Cardiac muscle cell (in vitro differentiated cells and primary cell): ENCODE measurements around the gene SKAP2. TPM values are rescaled to one million over a fixed set of nuclear protein-coding genes. Genes with fewer than 3 reads are reported as not detected.

Experiments used
- DNase-seq, 2 donors: peaks; one replicate each; pipeline versions ENCODE4 v3.0.0 to v3.0.0-alpha.2; 2010 to 2017; ENCODE audit warnings: low read depth in 1 of 2, low spot score in 1 of 2
- H3K27ac ChIP-seq: fragments of 200-600 bp; sonication (generic); 2 replicates; pipeline ENCODE4 v1.5.1; 2016
- H3K27me3 ChIP-seq: fragments of 200-600 bp; sonication (generic); 2 replicates; pipeline ENCODE4 v1.6.0; 2016; ENCODE audit warnings: control low read depth
- H3K36me3 ChIP-seq: fragments of 200-600 bp; sonication (generic); 2 replicates; pipeline ENCODE4 v1.5.1; 2016; ENCODE audit warnings: control low read depth
- H3K4me1 ChIP-seq: fragments of 200-600 bp; sonication (generic); 2 replicates; pipeline ENCODE4 v1.8.1; 2017; ENCODE audit warnings: low read depth, mild to moderate bottlenecking, mixed run types
- H3K4me3 ChIP-seq: fragments of 200-600 bp; sonication (generic); 2 replicates; pipeline ENCODE4 v1.5.1; 2016; ENCODE audit warnings: mild to moderate bottlenecking
- H3K9me3 ChIP-seq: fragments of 200-600 bp; sonication (generic); 2 replicates; pipeline ENCODE4 v1.5.1; 2017; ENCODE audit warnings: low read depth, mild to moderate bottlenecking, control low read depth
- CTCF ChIP-seq: IDR thresholded peaks from 2 replicates; pipeline ENCODE4 v1.5.1; 2012; ENCODE audit warnings: low read depth, mild to moderate bottlenecking, low read length
- polyA plus RNA-seq: library from polyadenylated mRNA; unstranded; fragments of >200 nt; fragmentation: Nextera tagmentation; extraction: Ambion mirVana; gene quantifications from 2 replicates; pipeline ENCODE4 v1.2.1, GENCODE V29; 2016
- total RNA-seq: library from RNA; depleted of rRNA; stranded (reverse); fragments of >200 nt; gene quantifications from 2 replicates; pipeline ENCODE4 v1.2.3, GENCODE V29; 2016

SKAP2 gene
- total and polyA plus RNA-seq, 2 experiments from 2014 or later: 1.2 to 2.8 TPM

GRCh38 chr7:26813432-26813831 lies 51.0 kb downstream of the SKAP2 start:
- no peak overlapping the region for H3K27ac ChIP-seq
- no peak for TF ChIP-seq CTCF
- no peaks in the 10 kb centered on the region for H3K9me3 ChIP-seq
- no peak overlapping the region for H3K4me3 ChIP-seq
- peaks cover 7% of the 10 kb centered on the region for H3K27me3 ChIP-seq
- no peaks in the 10 kb centered on the region for H3K36me3 ChIP-seq
- H3K4me1 ChIP-seq: no peaks in the 10 kb centered on the region
- no peak for DNase-seq

- no peaks in the 10 kb centered on the region for H3K36me3 ChIP-seq
- no peaks in the 10 kb centered on the region for H3K9me3 ChIP-seq
- DNase-seq: no peak
- no peak overlapping the region for H3K27ac ChIP-seq
- no peaks in the 10 kb centered on the region for H3K27me3 ChIP-seq
- no peak overlapping the region for H3K4me3 ChIP-seq
- no peaks in the 10 kb centered on the region for H3K4me1 ChIP-seq
- no peak for TF ChIP-seq CTCF
Measured at GRCh38 chr7:26794541-26794940, 69.8 kb downstream of the SKAP2 start.

GRCh38 chr7:26792576-26792975 lies 71.8 kb downstream of the SKAP2 start:
- Histone ChIP-seq H3K27me3 (no peaks in the 10 kb centered on the region), H3K27ac (no peak overlapping the region), H3K9me3 (no peaks in the 10 kb centered on the region), H3K4me3 (no peak overlapping the region), H3K36me3 (no peaks in the 10 kb centered on the region), H3K4me1 (no peaks in the 10 kb centered on the region)
- no peak for TF ChIP-seq CTCF
- DNase-seq: no peak

- Histone ChIP-seq H3K27me3 (no peaks in the 10 kb centered on the region), H3K27ac (no peak overlapping the region), H3K4me3 (no peak overlapping the region), H3K9me3 (no peaks in the 10 kb centered on the region), H3K36me3 (no peaks in the 10 kb centered on the region), H3K4me1 (no peaks in the 10 kb centered on the region)
- TF ChIP-seq CTCF: no peak
- DNase-seq: no peak
Measured at GRCh38 chr7:26792006-26792405, 72.4 kb downstream of the SKAP2 start.

- Histone ChIP-seq H3K36me3 (no peaks in the 10 kb centered on the region), H3K4me3 (no peak overlapping the region), H3K27ac (no peak overlapping the region), H3K27me3 (no peaks in the 10 kb centered on the region), H3K4me1 (no peaks in the 10 kb centered on the region), H3K9me3 (no peaks in the 10 kb centered on the region)
- DNase-seq: no peak
- TF ChIP-seq CTCF: no peak
Measured at GRCh38 chr7:26789481-26790184, 74.8 kb downstream of the SKAP2 start.
